SU-DHL-6 (cell line): ENCODE data around the gene IDS.
"Not testable (repeated sequence)": the region's sequence is repeated elsewhere in the genome, so short reads cannot be mapped to it uniquely, and the experiment has no call there.

Experiments used
- H2AFZ ChIP-seq: fragments of 200-600 bp; sonication (generic); 2 replicates; pipeline ENCODE4 v1.6.1; 2014; ENCODE audit warnings: low read depth, mild to moderate bottlenecking, moderate library complexity, mixed read lengths, antibody characterized with exemption, low read length; ENCODE audit not compliant: severe bottlenecking
- H3F3A ChIP-seq: fragments of 200-600 bp; shearing (Covaris generic); 2 replicates; pipeline ENCODE4 v1.6.0; 2016; ENCODE audit warnings: antibody characterized with exemption, mild to moderate bottlenecking; ENCODE audit not compliant: insufficient read depth
- H3K27ac ChIP-seq: fragments of 200-600 bp; sonication (generic); 2 replicates; pipeline ENCODE4 v1.5.1; 2016; ENCODE audit warnings: low read depth, mild to moderate bottlenecking, low read length, moderate library complexity, mixed read lengths
- H3K27me3 ChIP-seq: fragments of 200-600 bp; sonication (generic), shearing (Covaris generic); 2 replicates; pipeline ENCODE4 v1.6.0; 2014; ENCODE audit warnings: mild to moderate bottlenecking, low read length
- H3K36me3 ChIP-seq: fragments of 200-600 bp; sonication (generic); 2 replicates; pipeline ENCODE4 v1.6.1; 2014; ENCODE audit warnings: mild to moderate bottlenecking, low read length, mixed read lengths
- H3K4me2 ChIP-seq: fragments of 300-600, 200-600 bp; shearing (Covaris generic), sonication (generic); 2 replicates; pipeline ENCODE4 v1.6.0; 2014; ENCODE audit warnings: low read length, low read depth, mild to moderate bottlenecking; ENCODE audit not compliant: poor library complexity, severe bottlenecking
- H3K4me3 ChIP-seq: fragments of 200-600 bp; sonication (generic); 2 replicates; pipeline ENCODE4 v1.5.1; 2014; ENCODE audit warnings: antibody characterized with exemption, low read length, mild to moderate bottlenecking, mixed read lengths; ENCODE audit not compliant: insufficient read depth, poor library complexity, severe bottlenecking
- H3K79me2 ChIP-seq: fragments of 200-600 bp; sonication (generic); 2 replicates; pipeline ENCODE4 v1.6.1; 2014; ENCODE audit warnings: mild to moderate bottlenecking, low read length, moderate library complexity; ENCODE audit not compliant: insufficient read depth
- H3K9ac ChIP-seq: fragments of 200-600 bp; sonication (generic); 2 replicates; pipeline ENCODE4 v1.7.0; 2014; ENCODE audit warnings: mild to moderate bottlenecking, low read length
- H3K9me2 ChIP-seq: fragments of 200-600 bp; sonication (generic); replicated peaks from 2 replicates; pipeline ENCODE4 v1.6.1; 2014; ENCODE audit warnings: low read length; ENCODE audit not compliant: insufficient read depth
- H3K9me3 ChIP-seq: fragments of 200-600 bp; sonication (generic); 2 replicates; pipeline ENCODE4 v1.6.1; 2014; ENCODE audit warnings: low read length, mixed read lengths; ENCODE audit not compliant: insufficient read depth
- H4K20me1 ChIP-seq: fragments of 200-600 bp; sonication (generic); 2 replicates; pipeline ENCODE4 v1.6.1; 2014; ENCODE audit warnings: low read depth, mild to moderate bottlenecking, antibody characterized with exemption, low read length, moderate library complexity, mixed read lengths
- CTCF ChIP-seq: fragments of 200-600 bp; sonication (generic); IDR thresholded peaks from one replicate; pipeline ENCODE4 v1.5.1; 2017; ENCODE audit warnings: antibody characterized with exemption, mild to moderate bottlenecking, low read length, moderate library complexity; ENCODE audit not compliant: insufficient read depth, poor library complexity, severe bottlenecking
- EZH2phosphoT487 ChIP-seq: fragments of 200-600 bp; sonication (generic), shearing (Covaris generic); conservative IDR thresholded peaks from 2 replicates; pipeline ENCODE4 v1.6.1; 2018; ENCODE audit warnings: mild to moderate bottlenecking, antibody characterized with exemption, low read length, moderate library complexity, mixed read lengths

IDS gene

GRCh38 chrX:149491812-149492211 is 13.3 kb downstream of the IDS start:
- Histone ChIP-seq H3K9ac (no peak overlapping the region), H4K20me1 (no peaks in the 10 kb centered on the region), H3K27me3 (no peaks in the 10 kb centered on the region), H2AFZ (no peak overlapping the region), H3K9me3 (no peaks in the 10 kb centered on the region), H3K79me2 (no peaks in the 10 kb centered on the region), H3K4me2 (no peak overlapping the region), H3K9me2 (no peaks in the 10 kb centered on the region), H3K27ac (no peak overlapping the region), H3K36me3 (no peaks in the 10 kb centered on the region), H3F3A (no peaks in the 10 kb centered on the region), H3K4me3 (no peak overlapping the region)
- no peak for TF ChIP-seq EZH2phosphoT487
- TF ChIP-seq CTCF: no peak

GRCh38 chrX:149490100-149490499 is 15.0 kb downstream of the IDS start:
- Histone ChIP-seq H4K20me1 (no peaks in the 10 kb centered on the region), H3K4me3 (no peak overlapping the region), H3K36me3 (no peaks in the 10 kb centered on the region), H2AFZ (no peak overlapping the region), H3K9me3 (no peaks in the 10 kb centered on the region), H3F3A (no peaks in the 10 kb centered on the region), H3K4me2 (no peak overlapping the region), H3K9me2 (no peaks in the 10 kb centered on the region), H3K9ac (no peak overlapping the region), H3K27ac (no peak overlapping the region), H3K79me2 (no peaks in the 10 kb centered on the region), H3K27me3 (no peaks in the 10 kb centered on the region)
- TF ChIP-seq CTCF (no peak), EZH2phosphoT487 (no peak)

- not testable (repeated sequence) for H3K36me3 ChIP-seq, H4K20me1 ChIP-seq, H3K9me2 ChIP-seq, H3K27me3 ChIP-seq, H3K4me3 ChIP-seq, H3K9ac ChIP-seq, H3F3A ChIP-seq, H3K4me2 ChIP-seq, H3K27ac ChIP-seq, H3K79me2 ChIP-seq, H3K9me3 ChIP-seq, H2AFZ ChIP-seq
These were observed 16.6 kb downstream of the IDS start for GRCh38 chrX:149488411-149489052.

GRCh38 chrX:149488008-149488407 is 17.1 kb downstream of the IDS start:
- H3K4me3 ChIP-seq, H3K9ac ChIP-seq, H3K79me2 ChIP-seq, H3K9me2 ChIP-seq, H3K36me3 ChIP-seq, H3K27me3 ChIP-seq, H4K20me1 ChIP-seq, H3K27ac ChIP-seq, H2AFZ ChIP-seq, H3K9me3 ChIP-seq, H3K4me2 ChIP-seq, H3F3A ChIP-seq: not testable (repeated sequence)
